ENCODE measurements around the gene C9orf43. TPM values are rescaled to one million over a fixed set of nuclear protein-coding genes. Genes with fewer than 3 reads are reported as not detected.
A peak's percentile ranks its signal among the peaks of the same experiment; 100 is the strongest.
"Not testable (repeated sequence)": the region's sequence is repeated elsewhere in the genome, so short reads cannot be mapped to it uniquely, and the experiment has no call there.

The C9orf43 gene
- polyA plus RNA-seq, 6 donors from 2014 or later = 0.23 to 0.74 (median 0.52) TPM; not detected in 1

GRCh38 chr9:113375057-113376023, 35.2 kb upstream of the C9orf43 start:
- no peaks in the 10 kb centered on the region for H3K36me3 Mint-ChIP-seq
- no peaks in the 10 kb centered on the region for H3K27me3 Mint-ChIP-seq
- H3K27ac Mint-ChIP-seq = peak overlapping the region in 4 of 6 donors; percentile 60 to 93 (median 79)

DNA sequence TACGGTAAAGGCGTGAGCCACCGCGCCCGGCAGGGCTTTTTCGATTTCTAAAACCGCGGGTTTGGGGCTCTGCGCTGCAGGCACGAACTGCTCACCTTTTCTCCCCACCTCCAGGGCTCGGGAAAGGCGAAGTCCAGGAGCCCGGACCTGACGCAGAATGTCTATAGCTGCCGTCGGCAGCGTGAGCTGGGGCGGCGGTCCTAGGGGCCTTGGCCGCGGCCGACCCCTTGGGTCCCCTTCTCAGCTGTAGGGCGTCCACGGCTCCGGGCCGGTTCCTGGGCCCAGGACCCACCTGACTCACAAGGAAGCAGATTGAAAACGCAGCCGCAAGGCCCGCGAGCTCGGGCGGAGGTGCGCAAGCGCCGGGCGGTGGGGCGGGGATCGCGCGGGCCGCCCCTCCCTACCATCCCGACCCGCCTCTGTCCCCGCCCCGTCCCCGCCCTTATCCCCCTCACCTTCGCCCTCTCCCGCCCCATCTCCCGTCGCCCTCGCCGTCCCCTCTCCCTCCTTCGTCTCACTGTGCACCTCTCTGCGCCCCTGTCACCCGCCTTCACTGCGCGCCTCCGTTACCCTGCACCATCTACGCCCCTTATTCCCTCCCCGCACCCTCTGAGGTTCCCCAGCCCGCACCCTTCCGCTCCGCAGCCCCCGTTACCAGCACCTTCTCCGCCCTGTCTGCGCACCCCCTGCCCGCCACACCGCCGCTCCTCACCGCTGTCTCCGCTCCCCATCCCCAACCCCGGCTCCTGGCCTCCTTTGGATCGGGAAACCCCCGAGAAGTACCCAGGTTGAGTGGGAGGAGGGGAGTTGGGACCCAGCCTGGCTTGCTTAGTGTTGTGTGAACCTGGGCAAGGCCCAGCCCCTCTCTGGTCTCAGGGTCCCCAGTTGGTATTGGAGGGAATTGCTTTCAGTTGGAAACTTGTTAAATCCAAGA, 33.6 kb upstream of the C9orf43 start, which contains the start of gene HDHD3:
Gene HDHD3 (minus strand): TSS at position 353 of the 934 bp plus-strand sequence. CDS start 2,632 bp downstream, outside the sequence.
- Mint-ChIP-seq H3K27me3 (no peaks in the 10 kb centered on the region), H3K4me3 (peak within 1 kb of the TSS; percentile 87 to 95 (median 90)), H3K9me3 (no peaks in the 10 kb centered on the region), H3K27ac (peak within 1 kb of the TSS; percentile 44 to 93 (median 82)), H3K4me1 (peaks cover 13 to 34% (median 22%) of the 10 kb centered on the region in 3 donors), H3K36me3 (no peaks in the 10 kb centered on the region)
- ATAC-seq (ENCODE audit: low read depth in 2 of 2) (peak; percentile 91 to 92), DNase-seq (peak; percentile 81)

More at GRCh38 chr9:113375057-113376023, 35.2 kb upstream of the C9orf43 start:
- peak overlapping the region; percentile 81 to 92 (median 85) for H3K4me3 Mint-ChIP-seq
- peaks cover 13 to 23% (median 22%) of the 10 kb centered on the region in 3 donors for H3K4me1 Mint-ChIP-seq
- ATAC-seq (ENCODE audit: low read depth in 2 of 2) (no peak), DNase-seq (no peak)
- no peaks in the 10 kb centered on the region for H3K9me3 Mint-ChIP-seq

DNA sequence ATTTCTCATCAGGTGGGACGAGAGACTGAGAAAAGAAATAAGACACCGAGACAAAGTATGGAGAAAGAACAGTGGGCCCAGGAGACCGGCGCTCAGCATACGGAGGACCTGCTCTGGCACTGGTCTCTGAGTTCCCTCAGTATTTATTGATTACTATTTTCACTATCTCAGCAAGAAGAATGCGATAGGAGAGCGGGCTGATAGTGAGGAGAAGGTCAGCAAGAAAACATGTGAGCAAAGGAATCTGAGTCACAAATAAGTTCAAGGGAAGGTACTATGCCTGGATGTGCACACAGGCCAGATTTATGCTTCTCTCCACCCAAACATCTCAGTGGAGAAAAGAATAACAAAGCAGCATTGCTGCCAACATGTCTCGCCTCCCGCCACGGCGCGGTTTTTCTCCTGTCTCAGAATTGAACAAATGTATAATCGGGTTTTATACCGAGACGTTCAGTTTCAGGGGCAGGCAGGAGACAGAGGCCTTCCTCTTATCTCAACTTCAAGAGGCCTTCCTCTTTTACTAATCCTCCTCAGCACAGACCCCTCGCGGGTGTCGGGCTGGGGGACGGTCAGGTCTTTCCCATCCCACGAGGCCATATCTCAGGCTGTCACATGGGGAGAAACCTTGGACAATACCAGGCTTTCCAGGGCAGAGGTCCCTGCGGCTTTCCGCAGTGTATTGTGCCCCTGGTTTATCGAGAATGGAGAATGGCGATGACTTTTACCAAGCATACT, 31.3 kb upstream of the C9orf43 start:
- H3K4me1 Mint-ChIP-seq = peaks cover 13 to 32% (median 16%) of the 10 kb centered on the region in 3 donors
- DNase-seq; H3K27me3 Mint-ChIP-seq; ATAC-seq (ENCODE audit: low read depth in 2 of 2); H3K36me3 Mint-ChIP-seq; H3K9me3 Mint-ChIP-seq: not testable (repeated sequence)
- peak overlapping the region in 3 of 8 donors; percentile 53 to 58 (median 54) for H3K4me3 Mint-ChIP-seq
- H3K27ac Mint-ChIP-seq = peak overlapping the region in 3 of 6 donors; percentile 16 to 90 (median 39)

DNA sequence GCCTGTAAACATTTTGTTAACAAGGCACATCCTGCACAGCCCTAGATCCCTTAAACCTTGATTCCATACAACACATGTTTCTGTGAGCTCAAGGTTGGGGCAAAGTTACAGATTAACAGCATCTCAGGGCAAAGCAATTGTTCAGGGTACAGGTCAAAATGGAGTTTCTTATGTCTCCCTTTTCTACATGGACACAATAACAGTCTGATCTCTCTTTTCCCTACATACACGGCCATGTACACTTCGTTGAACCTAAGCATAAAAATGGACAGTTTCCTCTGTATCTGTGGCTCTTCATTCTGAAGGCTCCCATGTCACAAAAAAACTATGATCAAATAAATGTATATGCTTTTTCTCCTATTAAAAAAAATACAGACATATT, 30.7 kb upstream of the C9orf43 start:
- DNase-seq; H3K27me3 Mint-ChIP-seq; H3K9me3 Mint-ChIP-seq; H3K36me3 Mint-ChIP-seq; ATAC-seq (ENCODE audit: low read depth in 2 of 2): not testable (repeated sequence)
- Mint-ChIP-seq H3K4me3 (peak overlapping the region in 1 of 8 donors; percentile 58), H3K27ac (peak overlapping the region in 1 of 6 donors; percentile 79), H3K4me1 (peaks cover 13 to 28% (median 15%) of the 10 kb centered on the region in 3 donors)

GRCh38 chr9:113380869-113381378, 29.6 kb upstream of the C9orf43 start:
- ATAC-seq (ENCODE audit: low read depth in 2 of 2) (peak in 1 of 2 donors; percentile 16), DNase-seq (no peak)
- no peaks in the 10 kb centered on the region for H3K27me3 Mint-ChIP-seq
- H3K27ac Mint-ChIP-seq = peak overlapping the region in 4 of 6 donors; percentile 2 to 70 (median 18)
- peak overlapping the region in 2 of 8 donors; percentile 2 to 11 for H3K4me3 Mint-ChIP-seq
- peaks cover 4 to 18% (median 4%) of the 10 kb centered on the region in 3 donors for H3K4me1 Mint-ChIP-seq
- no peaks in the 10 kb centered on the region for H3K9me3 Mint-ChIP-seq
- H3K36me3 Mint-ChIP-seq = no peaks in the 10 kb centered on the region

DNA sequence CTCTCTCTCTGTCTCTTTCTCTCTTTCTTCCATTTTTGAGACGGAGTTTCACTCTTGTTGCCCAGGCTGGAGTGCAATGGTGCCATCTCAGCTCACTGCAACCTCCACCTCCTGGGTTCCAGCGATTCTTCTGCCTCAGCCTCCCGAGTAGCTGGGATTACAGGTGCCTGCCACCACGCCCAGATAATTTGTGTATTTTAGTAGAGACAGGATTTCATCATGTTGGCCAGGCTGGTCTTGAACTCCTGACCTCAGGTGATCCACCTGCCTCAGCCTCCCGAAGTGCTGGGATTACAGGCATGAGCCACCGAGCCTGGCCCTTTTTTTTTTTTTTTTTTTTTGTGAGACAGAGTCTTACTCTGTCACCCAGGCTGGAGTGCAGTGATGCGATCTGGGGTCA, 29.1 kb upstream of the C9orf43 start:
- not testable (repeated sequence) for H3K9me3 Mint-ChIP-seq; ATAC-seq (ENCODE audit: low read depth in 2 of 2); H3K36me3 Mint-ChIP-seq; H3K27me3 Mint-ChIP-seq; DNase-seq
- H3K27ac Mint-ChIP-seq = peak overlapping the region in 1 of 6 donors; percentile 2
- peaks cover 0 to 18% (median 4%) of the 10 kb centered on the region in 3 donors for H3K4me1 Mint-ChIP-seq
- peak overlapping the region in 1 of 8 donors; percentile 2 for H3K4me3 Mint-ChIP-seq

- Mint-ChIP-seq H3K4me1 (peaks cover 0 to 17% (median 2%) of the 10 kb centered on the region in 3 donors), H3K36me3 (peaks cover 3 to 6% of the 10 kb centered on the region in 2 donors), H3K27ac (peak overlapping the region in 1 of 6 donors; percentile 2), H3K27me3 (no peaks in the 10 kb centered on the region), H3K4me3 (no peak overlapping the region), H3K9me3 (no peaks in the 10 kb centered on the region)
- DNase-seq (no peak), ATAC-seq (ENCODE audit: low read depth in 2 of 2) (no peak)
These were observed 28.6 kb upstream of the C9orf43 start for GRCh38 chr9:113381909-113382411.

- no peak for ATAC-seq (ENCODE audit: low read depth in 2 of 2)
- H3K27me3 Mint-ChIP-seq = no peaks in the 10 kb centered on the region
- no peak for DNase-seq
- H3K4me3 Mint-ChIP-seq = no peak overlapping the region
- no peaks in the 10 kb centered on the region for H3K9me3 Mint-ChIP-seq
- H3K4me1 Mint-ChIP-seq = peaks cover 0 to under 1% (median 0%) of the 10 kb centered on the region in 3 donors
- peaks cover 15 to 20% of the 10 kb centered on the region in 2 donors for H3K36me3 Mint-ChIP-seq
- peak overlapping the region in 1 of 6 donors; percentile 91 for H3K27ac Mint-ChIP-seq
These were observed 23.8 kb upstream of the C9orf43 start for GRCh38 chr9:113386571-113387393.

GRCh38 chr9:113387560-113388230, 22.9 kb upstream of the C9orf43 start:
- H3K4me3 Mint-ChIP-seq = no peak overlapping the region
- peak overlapping the region in 3 of 6 donors; percentile 9 to 81 (median 29) for H3K27ac Mint-ChIP-seq
- DNase-seq (no peak), ATAC-seq (ENCODE audit: low read depth in 2 of 2) (no peak)
- no peaks in the 10 kb centered on the region for H3K9me3 Mint-ChIP-seq
- no peaks in the 10 kb centered on the region for H3K27me3 Mint-ChIP-seq
- H3K4me1 Mint-ChIP-seq = peaks cover 0 to 4% (median 0%) of the 10 kb centered on the region in 3 donors
- H3K36me3 Mint-ChIP-seq = peaks cover 20% of the 10 kb centered on the region in 2 donors

DNA sequence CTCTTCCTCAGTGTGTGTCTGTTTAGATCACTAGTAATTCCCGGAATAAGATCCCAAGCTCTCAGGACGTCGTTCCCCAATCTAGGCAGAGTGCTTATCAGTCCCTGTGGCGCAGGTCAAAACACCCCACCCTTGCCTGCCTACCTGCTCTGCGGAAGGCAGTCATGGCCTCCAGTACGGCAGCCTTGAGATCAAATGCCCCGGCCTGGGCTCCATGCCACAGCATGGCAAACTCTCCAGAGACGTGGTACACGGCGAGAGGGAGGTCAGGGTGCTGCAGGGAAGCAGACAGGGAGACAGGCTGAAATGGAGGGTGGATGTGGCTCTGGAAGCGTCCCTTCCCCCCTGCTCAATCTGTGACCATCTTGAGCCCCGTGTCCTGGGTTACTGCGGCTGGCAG, 21.7 kb upstream of the C9orf43 start:
- no peak for ATAC-seq (ENCODE audit: low read depth in 2 of 2)
- no peak overlapping the region for H3K4me3 Mint-ChIP-seq

DNA sequence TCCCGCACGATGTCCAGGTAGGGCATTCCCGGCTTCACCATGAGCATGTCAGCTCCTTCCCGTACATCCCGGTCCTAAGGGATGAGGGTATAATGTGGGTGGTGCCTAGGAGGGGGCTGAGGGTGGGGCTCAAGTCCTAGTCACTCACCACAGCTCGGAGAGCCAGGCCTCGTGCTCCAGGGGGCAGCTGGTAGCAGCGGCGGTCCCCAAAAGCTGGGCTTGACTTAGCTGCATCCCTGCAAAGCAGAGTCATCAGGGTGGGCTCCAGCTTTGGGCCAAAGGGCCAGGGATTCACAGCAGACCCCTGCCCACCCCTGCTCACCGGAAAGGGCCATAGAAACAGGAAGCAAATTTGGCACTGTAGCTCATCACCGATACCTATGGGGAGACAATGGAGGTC, 21.1 kb upstream of the C9orf43 start:
- DNase-seq (no peak), ATAC-seq (ENCODE audit: low read depth in 2 of 2) (no peak)
- H3K27me3 Mint-ChIP-seq = no peaks in the 10 kb centered on the region
- no peak overlapping the region for H3K27ac Mint-ChIP-seq
- H3K4me1 Mint-ChIP-seq = peaks cover 0 to 4% (median 0%) of the 10 kb centered on the region in 3 donors
- no peaks in the 10 kb centered on the region for H3K9me3 Mint-ChIP-seq
- H3K4me3 Mint-ChIP-seq = no peak overlapping the region
- H3K36me3 Mint-ChIP-seq = peaks cover 20% of the 10 kb centered on the region in 2 donors

More for the DNA sequence above, 21.7 kb upstream of the C9orf43 start:
- no peaks in the 10 kb centered on the region for H3K9me3 Mint-ChIP-seq
- H3K27ac Mint-ChIP-seq = peak overlapping the region in 1 of 6 donors; percentile 34
- H3K36me3 Mint-ChIP-seq = peaks cover 20% of the 10 kb centered on the region in 2 donors
- peaks cover 0 to 4% (median 0%) of the 10 kb centered on the region in 3 donors for H3K4me1 Mint-ChIP-seq
- DNase-seq = no peak
- no peaks in the 10 kb centered on the region for H3K27me3 Mint-ChIP-seq
